Measurements from ENCODE around the gene ELMOD1. TPM values are rescaled to one million over a fixed set of nuclear protein-coding genes. Genes with fewer than 3 reads are reported as not detected.
"Not testable (repeated sequence)": the region's sequence is repeated elsewhere in the genome, so short reads cannot be mapped to it uniquely, and the experiment has no call there.

ELMOD1 gene
- total and polyA plus RNA-seq, 7 experiments from 2014 or later = not detected

- not testable (repeated sequence) for H3K36me3 ChIP-seq (ENCODE audit: control insufficient read depth in 2 of 3, insufficient read depth in 3 of 3, low read length in 3 of 3)
Observed at GRCh38 chr11:107576497-107577345, 14.2 kb upstream of the ELMOD1 start.

DNA sequence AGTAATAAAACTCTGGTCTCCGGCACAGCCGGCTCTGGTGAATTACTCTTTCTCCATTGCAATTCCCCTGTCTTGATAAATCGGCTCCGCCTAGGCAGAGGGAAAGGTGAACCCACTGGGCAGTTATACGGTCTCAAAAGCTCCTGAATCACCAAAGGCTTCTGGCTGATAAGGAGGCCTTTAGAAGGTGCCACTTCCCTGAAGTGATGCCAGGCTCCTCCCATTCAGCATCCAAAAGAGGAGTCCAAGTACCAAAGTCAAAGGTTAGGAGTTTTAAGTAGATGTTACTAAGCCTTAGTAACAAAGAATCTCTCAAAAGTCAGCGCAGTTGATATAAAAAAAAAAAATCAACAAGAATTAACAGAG is 13.6 kb upstream of the ELMOD1 start:
- peaks cover 0 to 2% (median 0%) of the 10 kb centered on the region in 7 donors for H3K4me1 Mint-ChIP-seq
- no peak overlapping the region for H3K4me3 Mint-ChIP-seq
- H3K27me3 Mint-ChIP-seq = peaks cover 0 to 18% (median 10%) of the 10 kb centered on the region in 5 donors
- no peak overlapping the region for H3K27ac Mint-ChIP-seq
- H3K27ac ChIP-seq (ENCODE audit: low read depth, low read length) = no peak overlapping the region
- no peak overlapping the region for H3K4me3 ChIP-seq (ENCODE audit: low read length)
- H3K27me3 ChIP-seq (ENCODE audit: control insufficient read depth in 2 of 2, insufficient read depth in 2 of 2, low read length in 2 of 2) = no peaks in the 10 kb centered on the region
- intact Hi-C loops (cut with micrococcal nuclease) = loop anchor here (2.0 kb wide), 4 partner anchors 13 to 1077 kb away; partner anchors contain the start of gene ELMOD1 (in 1 of the 2)
- DNase-seq = no peak
- H3K36me3 ChIP-seq (ENCODE audit: control insufficient read depth in 2 of 3, insufficient read depth in 3 of 3, low read length in 3 of 3) = no peaks in the 10 kb centered on the region
- ChIA-PET CTCF (interaction anchor here (1.0 to 1.5 kb wide), 3 partner anchors 9 to 112 kb away, joined by 3 to 7 read pairs (median 4); no protein-coding TSS in a partner anchor), POLR2A (interaction anchor here (0.7 kb wide), 1 partner anchor 916 kb away, joined by 3 read pairs; no protein-coding TSS in a partner anchor)
- no peak for ATAC-seq
- H3K4me1 ChIP-seq (ENCODE audit: control insufficient read depth in 2 of 2, insufficient read depth in 2 of 2, low read length in 2 of 2) = no peaks in the 10 kb centered on the region
- peaks cover 0 to 5% (median 0%) of the 10 kb centered on the region in 5 donors for H3K36me3 Mint-ChIP-seq
- no peaks in the 10 kb centered on the region for H3K9me3 ChIP-seq (ENCODE audit: control insufficient read depth in 2 of 3, low read length in 3 of 3)
- peaks cover 0 to 7% (median 1%) of the 10 kb centered on the region in 11 donors for H3K9me3 Mint-ChIP-seq

More at GRCh38 chr11:107576497-107577345, 14.2 kb upstream of the ELMOD1 start:
- peak in 5 of 9 donors; percentile 34 to 46 (median 38) for DNase-seq
- peak; percentile 45 for ATAC-seq
- intact Hi-C loops (cut with micrococcal nuclease) = loop anchor here (1.0 to 2.0 kb wide), 6 partner anchors 14 to 1078 kb away; partner anchors contain the start of gene ELMOD1 (in 1 of the 2)
- H3K36me3 Mint-ChIP-seq; H3K4me3 Mint-ChIP-seq; H3K4me3 ChIP-seq (ENCODE audit: low read length); H3K9me3 Mint-ChIP-seq; H3K27me3 ChIP-seq (ENCODE audit: control insufficient read depth in 2 of 2, insufficient read depth in 2 of 2, low read length in 2 of 2); H3K27ac Mint-ChIP-seq; H3K27ac ChIP-seq (ENCODE audit: low read depth, low read length); H3K4me1 ChIP-seq (ENCODE audit: control insufficient read depth in 2 of 2, insufficient read depth in 2 of 2, low read length in 2 of 2); H3K4me1 Mint-ChIP-seq; H3K9me3 ChIP-seq (ENCODE audit: control insufficient read depth in 2 of 3, low read length in 3 of 3): not testable (repeated sequence)
- ChIA-PET CTCF (interaction anchor here (0.9 to 2.3 kb wide), 4 partner anchors 8 to 112 kb away, joined by 3 to 7 read pairs (median 4); no protein-coding TSS in a partner anchor), POLR2A (interaction anchor here (0.7 kb wide), 1 partner anchor 917 kb away, joined by 3 read pairs; no protein-coding TSS in a partner anchor)
- peaks cover 0 to 13% (median 8%) of the 10 kb centered on the region in 5 donors for H3K27me3 Mint-ChIP-seq

DNA sequence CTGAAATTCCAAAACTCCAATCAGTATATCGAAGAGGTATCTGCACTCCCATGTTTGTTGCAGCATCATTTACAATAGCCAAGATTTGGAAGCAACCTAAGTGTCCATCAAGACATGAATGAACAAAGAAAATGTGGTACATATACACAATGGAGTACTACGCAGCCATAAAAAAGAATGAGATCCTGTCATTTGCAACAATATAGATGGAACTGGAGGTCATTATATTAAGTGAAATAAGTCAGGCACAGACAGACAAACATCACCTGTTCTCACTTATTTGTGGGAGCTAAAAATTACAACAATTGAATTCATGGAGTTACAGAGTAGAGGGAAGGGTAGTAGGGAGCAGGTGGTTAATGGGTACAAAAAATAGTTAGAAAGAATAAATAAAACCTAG is 11.8 kb upstream of the ELMOD1 start:
- H3K36me3 Mint-ChIP-seq; H3K4me1 ChIP-seq (ENCODE audit: control insufficient read depth in 2 of 2, insufficient read depth in 2 of 2, low read length in 2 of 2); intact Hi-C loops (cut with micrococcal nuclease); H3K9me3 ChIP-seq (ENCODE audit: control insufficient read depth in 2 of 3, low read length in 3 of 3); H3K9me3 Mint-ChIP-seq; H3K27me3 ChIP-seq (ENCODE audit: control insufficient read depth in 2 of 2, insufficient read depth in 2 of 2, low read length in 2 of 2); H3K27ac ChIP-seq (ENCODE audit: low read depth, low read length); ATAC-seq; DNase-seq; H3K27ac Mint-ChIP-seq; H3K4me3 ChIP-seq (ENCODE audit: low read length); POLR2A ChIA-PET; H3K36me3 ChIP-seq (ENCODE audit: control insufficient read depth in 2 of 3, insufficient read depth in 3 of 3, low read length in 3 of 3); H3K4me1 Mint-ChIP-seq; H3K4me3 Mint-ChIP-seq: not testable (repeated sequence)
- CTCF ChIA-PET = interaction anchor here (0.6 kb wide), 1 partner anchor 10 kb away, joined by 4 read pairs; no protein-coding TSS in a partner anchor
- H3K27me3 Mint-ChIP-seq = peaks cover 4 to 27% (median 16%) of the 10 kb centered on the region in 5 donors

GRCh38 chr11:107581147-107581546 is 9.8 kb upstream of the ELMOD1 start:
- H3K36me3 Mint-ChIP-seq = peaks cover 0 to 5% (median 0%) of the 10 kb centered on the region in 5 donors
- peaks cover 0 to 2% (median 0%) of the 10 kb centered on the region in 7 donors for H3K4me1 Mint-ChIP-seq
- Histone ChIP-seq H3K36me3 (ENCODE audit: control insufficient read depth in 2 of 3, insufficient read depth in 3 of 3, low read length in 3 of 3) (no peaks in the 10 kb centered on the region), H3K27ac (ENCODE audit: low read depth, low read length) (no peak overlapping the region), H3K27me3 (ENCODE audit: control insufficient read depth in 2 of 2, insufficient read depth in 2 of 2, low read length in 2 of 2) (no peaks in the 10 kb centered on the region), H3K4me3 (ENCODE audit: low read length) (no peak overlapping the region), H3K4me1 (ENCODE audit: control insufficient read depth in 2 of 2, insufficient read depth in 2 of 2, low read length in 2 of 2) (no peaks in the 10 kb centered on the region), H3K9me3 (ENCODE audit: control insufficient read depth in 2 of 3, low read length in 3 of 3) (no peaks in the 10 kb centered on the region)
- no peak for ATAC-seq
- H3K9me3 Mint-ChIP-seq = peaks cover 0 to 7% (median 1%) of the 10 kb centered on the region in 11 donors
- no peak overlapping the region for H3K27ac Mint-ChIP-seq
- ChIA-PET CTCF (interaction anchor here (0.7 kb wide), 1 partner anchor 318 kb away, joined by 3 read pairs; no protein-coding TSS in a partner anchor), POLR2A (no interaction called here)
- intact Hi-C loops (cut with micrococcal nuclease) = no loop called here
- DNase-seq = no peak
- H3K4me3 Mint-ChIP-seq = no peak overlapping the region
- H3K27me3 Mint-ChIP-seq = peaks cover 18 to 43% (median 29%) of the 10 kb centered on the region in 5 donors

DNA sequence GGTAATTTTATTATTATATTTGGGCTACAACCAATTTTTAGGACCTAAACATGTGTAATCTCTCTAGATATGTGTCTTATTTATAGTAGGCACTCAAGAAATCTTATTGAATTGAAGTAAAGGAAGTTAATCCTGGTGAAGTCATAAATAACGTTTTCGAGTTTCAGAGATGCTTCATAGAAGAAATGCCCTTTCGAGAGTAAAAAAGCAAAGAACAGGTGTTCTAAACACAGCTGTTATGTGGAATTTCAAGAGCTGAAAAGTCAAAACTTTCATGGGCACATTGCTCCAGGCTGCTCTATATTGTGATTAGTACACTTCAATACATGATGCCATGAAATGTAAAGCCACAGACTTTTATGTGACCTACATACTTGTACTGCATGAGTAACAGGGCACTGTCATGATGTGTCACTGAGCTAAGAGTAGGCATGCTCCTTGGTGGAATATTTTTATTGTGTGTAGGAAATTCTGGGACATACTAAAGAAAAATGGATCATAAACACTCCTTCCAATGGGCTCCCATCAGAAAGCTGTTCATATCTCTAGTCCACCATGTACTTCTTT is 7.2 kb upstream of the ELMOD1 start:
- no peaks in the 10 kb centered on the region for H3K4me1 ChIP-seq (ENCODE audit: control insufficient read depth in 2 of 2, insufficient read depth in 2 of 2, low read length in 2 of 2)
- intact Hi-C loops (cut with micrococcal nuclease) = no loop called here
- Mint-ChIP-seq H3K9me3 (peaks cover 0 to 12% (median 5%) of the 10 kb centered on the region in 11 donors), H3K4me3 (no peak overlapping the region), H3K27me3 (peaks cover 44 to 69% (median 47%) of the 10 kb centered on the region in 5 donors), H3K27ac (no peak overlapping the region), H3K4me1 (no peaks in the 10 kb centered on the region), H3K36me3 (peaks cover 0 to 9% (median 0%) of the 10 kb centered on the region in 5 donors)
- H3K27ac ChIP-seq (ENCODE audit: low read depth, low read length) = no peak overlapping the region
- DNase-seq (no peak), ATAC-seq (no peak)
- CTCF ChIA-PET = no interaction called here
- no peak overlapping the region for H3K4me3 ChIP-seq (ENCODE audit: low read length)
- POLR2A ChIA-PET = no interaction called here
- H3K27me3 ChIP-seq (ENCODE audit: control insufficient read depth in 2 of 2, insufficient read depth in 2 of 2, low read length in 2 of 2) = peaks cover 0 to 8% of the 10 kb centered on the region in 2 donors
- H3K36me3 ChIP-seq (ENCODE audit: control insufficient read depth in 2 of 3, insufficient read depth in 3 of 3, low read length in 3 of 3) = no peaks in the 10 kb centered on the region
- H3K9me3 ChIP-seq (ENCODE audit: control insufficient read depth in 2 of 3, low read length in 3 of 3) = no peaks in the 10 kb centered on the region

DNA sequence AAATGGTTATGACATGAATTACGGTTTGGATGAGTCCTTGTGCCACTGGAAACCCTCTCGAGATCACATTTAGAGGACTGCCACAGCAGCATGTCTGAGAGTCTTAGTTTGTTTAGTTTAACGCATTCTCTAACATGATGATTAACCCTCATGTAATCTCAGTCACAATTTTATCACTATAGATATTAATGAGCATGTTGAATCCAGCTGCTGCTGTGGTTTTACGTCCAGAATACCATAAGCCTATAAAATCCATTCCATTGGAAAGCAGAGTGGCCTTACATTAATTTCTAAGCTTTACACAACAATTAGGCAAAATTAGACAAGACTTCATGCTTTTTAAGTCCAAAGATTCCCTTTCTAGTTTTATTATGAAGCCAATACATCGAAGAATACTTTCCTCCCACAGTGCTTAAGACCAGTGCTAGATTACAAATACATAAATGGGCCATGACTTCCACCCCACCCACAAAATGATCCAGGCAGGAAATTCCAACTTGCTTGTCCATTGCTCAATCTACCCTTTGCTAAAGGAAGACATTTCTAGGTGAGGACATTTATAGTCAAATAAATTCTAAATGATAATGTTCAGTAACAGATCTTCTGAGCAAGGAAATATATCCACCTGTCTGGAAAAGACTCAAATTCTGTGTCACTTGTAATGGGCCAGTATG is 3.5 kb upstream of the ELMOD1 start:
- H3K27ac Mint-ChIP-seq = no peak overlapping the region
- H3K27ac ChIP-seq (ENCODE audit: low read depth, low read length) = no peak overlapping the region
- H3K27me3 ChIP-seq (ENCODE audit: control insufficient read depth in 2 of 2, insufficient read depth in 2 of 2, low read length in 2 of 2) = peaks cover 12 to 26% of the 10 kb centered on the region in 2 donors
- peaks cover 0 to 9% (median 4%) of the 10 kb centered on the region in 11 donors for H3K9me3 Mint-ChIP-seq
- H3K4me3 ChIP-seq (ENCODE audit: low read length) = no peak overlapping the region
- intact Hi-C loops (cut with micrococcal nuclease) = no loop called here
- H3K36me3 Mint-ChIP-seq = peaks cover 0 to 5% (median 2%) of the 10 kb centered on the region in 5 donors
- H3K4me1 Mint-ChIP-seq = peaks cover 12 to 30% (median 16%) of the 10 kb centered on the region in 7 donors
- ChIA-PET POLR2A (interaction anchor here (0.7 kb wide), 1 partner anchor 38 kb away, joined by 3 read pairs; no protein-coding TSS in a partner anchor), CTCF (interaction anchor here (1.4 kb wide), 1 partner anchor 11 kb away, joined by 3 read pairs; no protein-coding TSS in a partner anchor)
- ATAC-seq (no peak), DNase-seq (no peak)
- H3K4me3 Mint-ChIP-seq = no peak overlapping the region
- H3K36me3 ChIP-seq (ENCODE audit: control insufficient read depth in 2 of 3, insufficient read depth in 3 of 3, low read length in 3 of 3) = no peaks in the 10 kb centered on the region
- no peaks in the 10 kb centered on the region for H3K9me3 ChIP-seq (ENCODE audit: control insufficient read depth in 2 of 3, low read length in 3 of 3)
- peaks cover 70 to 83% (median 75%) of the 10 kb centered on the region in 5 donors for H3K27me3 Mint-ChIP-seq
- H3K4me1 ChIP-seq (ENCODE audit: control insufficient read depth in 2 of 2, insufficient read depth in 2 of 2, low read length in 2 of 2) = peaks cover 8 to 9% of the 10 kb centered on the region in 2 donors
